Measurements from ENCODE around the gene CCNO.

Gene CCNO, protein sequence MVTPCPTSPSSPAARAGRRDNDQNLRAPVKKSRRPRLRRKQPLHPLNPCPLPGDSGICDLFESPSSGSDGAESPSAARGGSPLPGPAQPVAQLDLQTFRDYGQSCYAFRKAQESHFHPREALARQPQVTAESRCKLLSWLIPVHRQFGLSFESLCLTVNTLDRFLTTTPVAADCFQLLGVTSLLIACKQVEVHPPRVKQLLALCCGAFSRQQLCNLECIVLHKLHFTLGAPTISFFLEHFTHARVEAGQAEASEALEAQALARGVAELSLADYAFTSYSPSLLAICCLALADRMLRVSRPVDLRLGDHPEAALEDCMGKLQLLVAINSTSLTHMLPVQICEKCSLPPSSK

DNA sequence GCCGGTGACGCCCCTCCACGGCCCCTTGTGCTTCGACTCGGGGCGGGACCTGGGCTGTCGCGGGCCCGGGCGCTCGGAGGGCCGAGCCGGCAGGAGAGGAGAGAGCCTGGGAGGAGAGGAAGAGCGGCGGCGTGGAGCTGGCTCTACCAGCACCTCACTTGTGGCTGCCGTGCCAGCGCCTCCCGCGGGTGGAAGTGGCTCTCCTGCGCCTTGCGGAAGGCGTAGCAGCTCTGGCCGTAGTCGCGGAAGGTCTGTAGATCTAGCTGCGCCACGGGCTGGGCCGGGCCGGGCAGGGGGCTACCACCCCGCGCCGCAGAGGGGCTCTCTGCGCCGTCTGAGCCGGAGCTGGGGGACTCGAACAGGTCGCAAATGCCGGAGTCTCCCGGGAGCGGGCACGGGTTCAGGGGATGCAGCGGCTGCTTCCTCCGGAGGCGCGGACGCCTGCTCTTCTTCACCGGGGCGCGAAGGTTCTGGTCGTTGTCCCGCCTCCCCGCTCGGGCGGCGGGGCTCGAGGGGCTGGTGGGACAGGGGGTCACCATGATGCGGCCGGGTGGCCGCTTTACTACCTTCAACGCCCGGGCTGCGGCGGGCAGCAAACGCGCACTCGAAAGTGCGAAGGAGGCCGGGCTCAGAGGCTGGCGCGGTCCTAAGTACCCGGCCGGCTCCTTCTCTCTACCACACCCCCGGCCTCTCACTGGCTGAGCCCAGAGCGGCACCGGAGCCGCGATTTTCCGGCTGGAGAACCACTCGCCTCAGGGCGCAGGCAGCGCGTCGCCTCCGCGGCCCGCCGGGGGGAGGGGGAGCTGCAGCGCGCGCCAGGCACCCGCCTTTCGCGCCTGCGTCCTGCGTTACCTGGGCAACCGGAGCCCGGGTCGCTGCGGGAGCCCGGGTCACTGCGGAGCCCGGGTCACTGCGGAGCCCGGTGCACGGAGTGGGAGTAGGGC lies at the start of gene CCNO:
CCNO (minus strand) TSS at position 624 of the 944 bp plus-strand sequence; CDS start at position 539, 85 bp downstream.
- DNase-seq (ENCODE audit: low read depth in 2 of 2), result peak; percentile 50 to 58

DNA sequence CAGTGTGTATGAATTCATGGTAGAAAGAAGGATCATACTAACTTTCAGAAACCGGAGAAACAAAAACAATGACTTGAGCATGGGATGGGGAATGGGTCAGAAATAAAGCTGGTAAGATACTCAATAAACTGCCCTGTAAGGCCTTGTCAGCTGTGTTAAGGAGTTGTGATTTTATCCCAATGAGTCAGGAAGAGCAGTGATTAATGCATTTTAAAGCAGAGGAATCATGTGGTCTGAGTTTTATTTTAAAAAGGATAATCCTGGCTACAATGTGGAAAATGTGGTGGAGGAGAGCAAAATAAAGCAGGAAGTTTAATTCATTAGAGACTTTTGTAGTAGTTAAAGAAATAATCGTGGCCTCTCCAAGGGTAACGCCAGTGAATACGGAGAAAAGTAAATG lies 45.4 kb upstream of the CCNO start:
- no peak for DNase-seq (ENCODE audit: low read depth in 2 of 2)

DNA sequence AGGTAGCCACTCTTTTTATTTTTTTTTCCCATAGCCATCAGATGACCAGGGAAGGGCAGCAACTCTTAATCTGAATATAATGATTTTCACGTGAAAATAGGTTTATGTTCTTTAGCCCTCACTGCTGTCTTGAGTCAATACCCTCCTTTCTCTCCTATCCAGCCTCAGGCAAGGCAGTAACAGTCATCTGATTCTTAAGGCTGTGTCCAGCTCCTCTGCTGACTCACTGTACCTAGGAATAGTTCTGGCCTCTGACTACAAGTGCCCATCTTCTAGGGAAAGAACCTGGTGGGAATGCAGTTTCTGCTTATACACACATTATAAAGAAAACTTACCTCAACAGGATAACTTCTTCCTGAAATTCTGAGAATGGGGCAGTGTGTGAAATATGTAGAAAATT lies 43.4 kb upstream of the CCNO start:
- no peak for DNase-seq (ENCODE audit: low read depth in 2 of 2)

DNA sequence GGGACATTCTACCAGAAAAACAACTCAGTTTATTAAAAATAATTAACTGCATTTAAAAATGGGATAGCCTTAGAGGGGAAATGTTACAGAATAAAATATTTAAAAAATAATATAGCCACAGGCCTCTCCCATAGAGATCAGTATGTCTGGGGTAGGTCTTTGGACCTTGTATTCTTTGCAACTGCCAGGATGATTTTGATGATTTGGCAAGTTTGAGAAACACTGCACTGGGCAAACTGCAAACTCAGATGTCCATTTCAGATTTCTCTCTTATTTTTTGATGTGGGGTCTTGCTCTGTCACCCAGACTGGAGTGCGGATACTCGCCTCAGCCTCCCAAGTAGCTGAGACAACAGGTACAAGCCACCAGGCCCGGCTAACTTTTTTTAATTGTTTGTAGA lies 24.9 kb upstream of the CCNO start:
- no peak for DNase-seq (ENCODE audit: low read depth in 2 of 2)

DNA sequence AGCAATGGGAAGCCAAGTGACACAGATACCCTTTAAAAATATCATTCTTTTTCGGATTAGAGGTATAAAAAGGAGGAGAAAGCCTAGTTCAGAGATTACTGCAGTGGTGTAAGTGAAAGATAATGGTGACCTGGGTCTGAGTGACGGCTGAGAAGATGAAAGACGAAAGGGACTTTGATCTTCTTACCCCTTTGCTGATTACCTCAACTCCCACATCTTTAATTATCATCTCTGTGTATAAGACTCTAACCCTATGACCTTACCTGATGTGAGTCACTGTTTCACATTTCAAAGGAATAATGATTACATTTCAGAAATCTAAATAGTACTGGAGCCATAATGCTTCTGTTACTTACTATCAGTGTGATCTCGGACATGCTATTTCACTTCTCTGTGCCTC lies 21.4 kb upstream of the CCNO start:
- DNase-seq (ENCODE audit: low read depth in 2 of 2), result no peak

DNA sequence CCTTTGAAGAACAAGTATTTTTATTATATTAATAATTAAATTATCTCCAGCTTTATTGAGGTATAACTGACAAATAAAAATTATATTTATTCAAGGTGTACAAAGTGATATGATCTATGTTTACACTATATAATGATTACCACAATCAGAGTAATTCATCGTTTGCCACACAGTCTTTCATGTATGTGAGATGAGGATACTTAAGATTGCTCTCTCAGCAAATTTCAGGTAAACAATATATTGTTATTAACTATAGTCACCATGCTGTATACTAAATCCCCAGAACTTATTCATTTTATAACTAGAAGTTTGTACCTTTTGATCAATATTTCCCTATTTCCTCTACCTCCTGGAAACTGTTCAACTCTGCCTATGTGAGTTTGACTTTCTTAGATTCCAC lies 16.7 kb upstream of the CCNO start:
- no peak for DNase-seq (ENCODE audit: low read depth in 2 of 2)

DNA sequence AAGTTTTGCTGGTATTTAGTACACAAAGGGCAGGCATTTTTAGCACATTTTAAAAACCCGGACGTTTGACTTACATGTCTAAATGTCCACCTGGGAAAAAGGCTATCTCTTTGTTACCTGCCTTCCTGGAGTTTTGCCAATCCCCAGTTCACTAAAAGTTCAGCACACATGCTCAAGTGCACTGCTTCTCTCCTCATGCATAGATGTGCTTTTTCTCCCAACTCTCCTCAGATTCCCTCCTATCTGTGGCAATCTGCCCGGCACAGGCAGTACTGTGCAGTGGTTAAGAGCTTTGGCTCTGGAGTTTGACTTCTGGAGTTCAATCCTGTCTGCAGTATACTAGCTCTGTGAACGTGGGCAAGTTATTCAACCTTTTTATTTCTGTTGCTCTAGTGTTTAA lies 8.3 kb upstream of the CCNO start:
- DNase-seq (ENCODE audit: low read depth in 2 of 2), result no peak

DNA sequence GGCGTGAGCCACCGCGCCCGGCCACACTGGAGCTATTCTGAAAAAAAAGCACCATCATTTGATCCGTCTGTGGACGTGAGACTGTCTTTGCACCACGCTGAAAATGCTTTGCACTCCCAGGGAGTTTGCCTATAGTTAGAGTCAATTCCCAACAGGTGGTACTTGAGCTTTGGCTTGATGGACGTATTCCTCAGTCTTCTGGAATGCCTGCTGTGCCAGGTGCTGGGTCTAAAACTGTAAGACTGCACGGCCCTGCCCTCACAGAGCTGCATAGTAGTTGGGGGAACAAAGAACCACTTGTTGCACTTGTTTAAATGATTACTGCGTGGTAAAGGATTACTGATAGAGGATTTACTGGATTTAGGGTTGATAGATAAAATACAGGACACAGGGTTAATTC lies 3.4 kb upstream of the CCNO start:
- no peak for DNase-seq (ENCODE audit: low read depth in 2 of 2)

DNA sequence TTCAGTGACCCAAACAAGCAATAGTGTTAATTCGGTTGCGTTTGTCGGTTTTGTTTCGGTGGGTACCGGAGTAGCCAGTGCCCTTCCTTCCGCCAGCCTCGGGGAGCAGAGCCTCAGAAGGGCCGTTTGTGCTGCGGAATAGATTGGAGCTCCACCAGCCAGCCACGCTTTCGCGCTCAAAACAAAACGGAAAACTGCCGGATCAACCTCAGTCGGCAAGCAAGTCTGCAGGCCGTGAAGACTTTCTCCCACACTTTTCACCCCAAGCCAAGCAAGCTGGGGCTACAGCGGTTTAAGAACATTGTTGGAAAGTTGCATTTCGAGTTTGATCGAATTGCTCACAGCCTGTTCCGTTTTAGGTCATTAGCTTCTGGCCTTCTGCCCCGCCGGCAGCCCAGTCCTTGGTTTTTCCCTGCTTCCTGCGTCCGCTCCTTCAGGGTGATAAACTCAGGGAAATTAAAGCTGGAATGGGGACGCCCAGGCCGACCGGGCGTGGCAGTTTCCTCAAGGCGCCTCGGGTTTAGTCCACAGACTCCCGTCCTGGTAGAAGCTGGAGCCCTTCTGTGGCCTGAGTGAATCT lies 803 bp upstream of the CCNO start:
- no peak for DNase-seq (ENCODE audit: low read depth in 2 of 2)

DNA sequence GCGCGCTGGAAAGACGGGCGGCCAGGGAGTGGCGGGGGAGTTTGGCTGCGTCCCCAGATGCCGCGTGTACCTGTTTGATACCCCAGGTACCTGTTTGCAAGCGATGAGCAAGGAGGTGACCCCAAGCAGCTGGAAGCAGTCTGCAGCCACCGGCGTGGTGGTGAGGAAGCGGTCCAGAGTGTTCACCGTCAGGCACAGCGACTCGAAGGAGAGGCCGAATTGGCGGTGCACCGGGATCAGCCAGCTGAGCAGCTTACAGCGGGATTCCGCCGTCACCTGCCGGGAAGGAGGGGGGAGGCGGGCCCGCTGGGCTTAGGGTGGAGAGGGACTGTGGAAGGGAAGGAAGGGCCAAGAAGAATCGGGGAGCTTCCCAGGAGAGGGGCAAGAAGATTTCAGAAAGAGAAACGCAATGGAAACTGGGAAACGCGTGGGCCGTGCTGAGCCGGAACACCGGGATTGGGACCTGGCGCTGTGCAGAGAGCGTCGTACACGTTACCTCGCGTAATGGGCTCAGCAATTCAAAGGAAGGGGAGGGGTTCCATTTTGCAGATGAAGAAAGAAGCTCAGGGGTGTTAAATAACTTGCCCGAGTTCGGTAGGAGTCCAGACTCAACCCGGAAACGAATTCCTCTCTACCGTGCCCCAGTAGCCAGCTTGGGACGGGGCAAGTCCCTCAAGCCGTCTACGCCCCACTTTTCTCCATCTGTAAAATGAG lies 980 bp downstream of the CCNO start:
- DNase-seq (ENCODE audit: low read depth in 2 of 2), result no peak

DNA sequence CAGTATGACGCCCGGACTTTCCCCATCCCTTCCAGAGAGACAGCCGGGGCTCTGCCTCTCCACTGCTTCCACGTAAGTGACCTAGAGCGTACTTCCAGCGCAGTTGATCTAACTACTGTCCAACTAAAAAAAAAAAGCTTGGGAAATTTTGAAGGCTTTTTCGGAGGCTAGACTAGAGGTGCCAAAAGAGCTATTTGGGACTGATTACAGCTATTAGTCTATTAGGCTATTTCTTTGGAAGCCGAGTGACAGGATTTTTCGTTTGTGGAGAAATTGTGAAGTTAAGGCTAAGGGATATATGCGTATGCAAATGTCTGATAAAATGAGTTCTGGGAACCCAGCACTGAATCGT lies 1.5 kb downstream of the CCNO start:
- no peak for DNase-seq (ENCODE audit: low read depth in 2 of 2)

DNA sequence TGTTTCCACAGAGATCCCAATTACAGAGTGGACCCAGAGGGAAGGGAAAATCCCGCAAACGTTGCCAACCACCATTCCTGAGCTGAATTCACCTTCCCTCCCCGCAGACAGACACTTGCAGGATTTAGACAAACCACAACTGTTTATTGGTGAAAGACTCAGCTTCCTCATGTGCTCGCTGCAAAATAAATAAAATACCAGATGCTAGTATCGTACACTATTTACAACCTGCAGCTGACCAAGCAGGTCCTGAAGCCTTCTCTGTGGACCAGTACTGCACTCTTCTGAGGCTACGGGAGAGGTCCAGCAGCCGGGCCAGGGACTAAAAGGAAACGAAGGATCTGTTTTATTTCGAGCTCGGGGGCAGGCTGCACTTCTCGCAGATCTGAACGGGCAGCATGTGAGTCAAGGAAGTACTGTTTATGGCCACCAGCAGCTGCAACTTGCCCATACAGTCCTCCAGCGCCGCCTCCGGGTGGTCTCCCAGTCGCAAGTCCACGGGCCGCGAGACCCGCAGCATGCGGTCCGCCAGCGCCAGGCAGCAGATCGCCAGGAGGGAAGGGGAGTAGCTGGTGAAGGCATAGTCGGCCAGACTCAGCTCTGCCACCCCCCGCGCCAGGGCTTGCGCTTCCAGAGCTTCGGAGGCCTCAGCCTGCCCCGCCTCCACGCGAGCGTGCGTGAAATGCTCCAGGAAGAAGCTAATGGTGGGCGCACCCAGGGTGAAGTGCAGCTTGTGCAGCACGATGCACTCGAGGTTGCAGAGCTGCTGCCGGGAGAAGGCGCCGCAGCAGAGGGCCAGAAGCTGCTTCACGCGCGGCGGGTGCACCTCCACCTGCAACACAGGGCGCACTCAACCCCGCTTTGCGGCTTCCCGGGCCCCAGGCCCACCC lies 2.1 kb downstream of the CCNO start:
- DNase-seq (ENCODE audit: low read depth in 2 of 2), result no peak

DNA sequence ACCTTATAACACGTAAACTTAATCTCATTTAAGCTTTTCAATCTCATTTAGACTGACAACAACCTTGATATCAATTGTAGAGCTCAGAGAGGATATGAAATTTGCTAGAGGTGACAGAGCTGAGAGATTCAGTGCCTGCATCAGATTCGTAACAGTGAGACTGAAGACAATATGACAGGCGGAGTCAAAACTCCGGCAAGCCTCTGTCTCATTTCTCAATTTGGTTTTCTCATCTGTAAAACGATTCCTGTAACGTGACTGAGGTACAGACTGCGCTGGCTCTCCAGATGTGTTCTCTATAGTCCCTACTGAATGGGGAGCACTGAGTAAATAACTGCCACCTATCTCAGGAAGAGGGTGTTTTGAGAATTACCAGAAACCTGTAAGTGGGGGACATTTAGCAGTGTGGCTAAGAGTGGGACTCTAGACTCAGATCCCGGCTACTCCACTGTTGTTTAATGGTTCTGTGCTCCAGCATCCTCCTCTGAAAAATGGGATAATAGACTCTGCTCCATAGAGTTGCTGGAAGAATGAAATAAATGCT lies 3.2 kb downstream of the CCNO start:
- no peak for DNase-seq (ENCODE audit: low read depth in 2 of 2)

DNA sequence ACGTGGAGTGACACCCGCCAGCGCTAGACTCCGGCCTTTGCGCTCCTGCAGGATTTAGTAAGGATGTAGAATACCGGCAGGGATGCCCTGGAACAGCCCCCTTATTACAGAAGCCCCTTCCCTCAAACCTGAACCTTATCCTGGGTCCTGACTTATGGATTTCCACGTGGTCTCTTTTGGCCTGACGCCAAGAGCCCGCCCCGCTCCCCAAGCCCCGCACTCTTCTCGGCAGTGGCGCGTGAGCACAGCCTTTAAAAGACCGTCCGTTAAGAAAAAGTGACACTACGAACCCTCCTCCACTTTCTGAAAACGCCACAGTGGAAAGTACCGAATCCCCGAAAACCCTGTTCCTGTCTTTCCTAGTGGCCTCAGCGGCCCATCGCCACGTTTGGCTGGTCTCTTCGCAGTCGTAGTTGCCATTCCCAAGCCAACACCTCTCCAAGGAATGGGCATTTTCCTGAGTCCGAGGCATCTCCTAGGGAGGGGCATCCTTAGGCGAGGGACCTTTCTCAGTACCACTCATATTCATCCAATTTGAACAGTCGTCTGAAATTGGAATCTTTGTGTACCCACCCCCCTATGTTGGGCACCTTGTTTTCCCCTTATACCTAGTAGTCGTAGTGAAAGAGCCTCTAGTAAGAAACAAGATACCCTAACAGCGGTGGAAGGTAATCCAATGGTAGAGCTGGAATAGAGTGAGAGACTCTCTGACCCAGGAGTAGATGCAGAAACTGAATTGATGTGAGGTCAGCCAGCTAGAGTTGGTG lies 5.6 kb downstream of the CCNO start:
- no peak for DNase-seq (ENCODE audit: low read depth in 2 of 2)

DNA sequence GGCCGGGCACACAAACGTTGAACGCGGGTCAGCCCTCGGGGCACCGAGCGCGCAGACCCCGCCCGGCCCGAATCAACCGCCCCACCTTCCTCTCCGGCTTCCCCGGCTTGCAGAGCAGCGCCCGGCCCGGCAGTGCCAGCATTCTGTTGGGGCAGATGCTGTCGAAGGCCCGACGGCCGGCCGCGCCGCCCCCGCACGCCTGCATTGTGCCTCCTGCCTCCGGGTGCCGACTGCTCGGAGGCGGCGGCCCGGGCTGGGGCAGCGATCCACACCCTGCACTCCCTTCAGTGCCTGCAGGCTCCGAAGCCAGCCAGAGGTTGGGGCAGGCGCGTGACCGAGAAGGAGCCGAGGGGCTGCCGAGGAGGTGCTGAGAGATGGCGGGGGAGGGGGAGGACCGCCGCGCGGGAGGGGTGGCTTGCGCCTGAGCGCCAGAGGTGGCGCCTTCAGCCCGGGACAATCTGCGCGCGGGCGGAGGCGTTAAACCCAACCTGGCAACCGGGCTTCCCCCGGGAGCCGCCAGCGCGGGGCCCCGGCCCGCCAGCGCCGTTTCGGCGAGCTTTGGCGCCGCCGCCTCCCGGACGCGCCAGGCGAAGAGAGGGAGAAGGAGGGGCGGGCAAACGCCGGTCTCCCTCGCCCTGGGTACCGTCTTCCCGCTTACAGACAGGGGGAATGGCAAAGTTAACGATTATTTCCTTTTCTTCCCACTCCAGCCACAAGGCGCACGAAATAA lies 6.3 kb downstream of the CCNO start, which contains the start of gene MCIDAS:
MCIDAS (minus strand) TSS at position 382 of the 730 bp plus-strand sequence; CDS start at position 205, 177 bp downstream.
- peak; percentile 58 to 59 for DNase-seq (ENCODE audit: low read depth in 2 of 2)

DNA sequence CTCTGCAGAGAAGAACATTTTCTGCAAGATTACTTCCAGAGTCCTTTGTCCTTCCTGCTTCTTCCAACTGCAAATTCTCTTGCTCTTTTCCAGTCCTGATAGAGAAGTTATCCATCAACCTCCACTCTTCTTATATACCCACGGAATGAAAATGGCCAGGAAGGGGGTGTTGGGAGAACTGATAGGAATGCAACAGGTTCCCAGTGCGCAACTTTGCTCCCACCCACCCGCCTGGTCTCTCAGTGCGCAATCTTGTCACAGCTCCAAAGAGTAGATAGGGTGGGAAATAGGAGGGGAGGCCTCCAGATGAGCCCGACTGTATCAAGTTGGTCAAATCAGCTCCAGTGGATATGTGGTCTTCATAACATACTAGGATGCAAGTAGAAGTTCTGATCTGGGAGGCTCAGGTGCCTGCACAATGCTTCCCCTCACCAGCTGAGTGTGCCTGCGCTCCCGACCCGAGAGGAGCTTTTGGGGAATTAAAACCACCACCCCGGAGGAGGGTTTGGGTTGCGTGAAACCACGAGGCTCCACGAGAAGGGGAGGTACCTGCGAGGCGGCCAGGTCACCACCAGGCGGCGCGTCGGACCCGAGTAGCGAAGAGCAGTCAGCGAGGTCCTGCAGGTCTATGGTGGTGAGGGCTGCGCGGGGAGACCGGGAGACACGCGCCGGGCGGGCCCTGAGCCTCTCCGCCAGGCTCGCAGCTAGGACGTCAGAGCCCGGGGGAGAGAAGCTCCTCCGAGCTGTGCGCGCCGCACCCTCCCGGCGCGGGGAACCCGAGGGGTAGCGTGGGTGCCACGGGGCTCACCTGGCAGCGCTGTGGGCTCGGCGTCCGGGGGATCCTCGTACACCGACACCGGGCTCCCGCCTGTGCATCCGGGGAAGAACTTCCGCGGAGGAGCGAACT lies 7.1 kb downstream of the CCNO start:
- peak; percentile 58 to 60 for DNase-seq (ENCODE audit: low read depth in 2 of 2)

DNA sequence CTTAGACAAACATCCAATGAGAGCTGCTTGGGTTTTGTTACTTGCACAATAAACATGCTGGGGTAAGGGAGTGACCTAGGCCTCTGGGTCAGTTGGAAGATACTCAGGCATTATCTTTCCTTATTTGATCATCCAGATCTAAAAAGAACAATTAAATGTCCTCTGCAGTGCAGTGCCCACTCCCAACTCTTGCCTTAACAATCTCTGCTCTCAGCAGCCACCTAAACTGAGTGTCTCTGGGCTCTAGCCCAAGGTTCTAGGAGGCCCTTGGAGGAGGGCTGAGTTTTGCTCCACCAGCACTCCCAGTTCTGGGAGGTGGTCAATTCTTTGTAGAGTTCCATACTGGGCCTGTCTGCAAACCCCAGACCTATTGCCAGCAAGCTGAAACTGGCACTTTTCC lies 8.1 kb downstream of the CCNO start:
- DNase-seq (ENCODE audit: low read depth in 2 of 2), result no peak

DNA sequence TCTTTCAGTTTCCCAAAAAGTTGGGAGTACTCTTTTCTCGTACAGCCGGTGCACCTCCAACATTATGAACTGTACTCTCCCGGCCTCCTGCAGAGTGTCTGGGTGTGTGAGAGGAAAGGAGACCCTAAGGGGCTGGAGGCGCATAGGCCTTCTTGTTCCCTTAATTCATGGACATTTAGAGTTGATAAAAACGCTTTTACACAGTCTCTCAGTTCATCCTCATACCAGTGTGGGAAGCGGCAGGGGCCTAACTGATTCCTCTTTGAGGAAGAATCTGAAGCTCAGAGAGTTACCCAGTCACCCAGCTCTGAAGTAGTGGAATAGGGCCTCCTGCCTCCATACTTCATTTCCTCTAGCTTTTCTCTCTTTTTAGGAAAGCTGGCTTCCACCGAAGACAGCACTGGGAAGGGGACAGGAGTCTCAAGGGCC lies 9.6 kb downstream of the CCNO start:
- DNase-seq (ENCODE audit: low read depth in 2 of 2), result no peak

Measured in stimulated activated CD8-positive, alpha-beta memory T cell treated with anti-CD3 and anti-CD28 coated beads, Interleukin-15, amount 100 ng/mL, for 48 hours (primary cell).